Endothelial cell of umbilical vein (primary cell): ENCODE data around the gene TRAPPC5.

Experiments
- EZH2 ChIP-seq: IDR thresholded peaks from 2 replicates; pipeline ENCODE4 v1.6.1; 2012; ENCODE audit warnings: borderline replicate concordance, low read depth, mild to moderate bottlenecking, moderate library complexity, low read length, inconsistent platforms; ENCODE audit not compliant: severe bottlenecking
- POLR2AphosphoS5 ChIP-seq: IDR thresholded peaks from 2 replicates; pipeline ENCODE4 v1.6.1; 2012; ENCODE audit warnings: low read depth, mild to moderate bottlenecking, control low read depth, low read length, moderate library complexity; ENCODE audit not compliant: insufficient read depth
- TF ChIP-seq, protein P1 (sequence below), 2 donors: IDR thresholded peaks; 1 replicate in 1 of 2; 2 replicates in 1 of 2; pipeline ENCODE4 v1.5.1; 2011; ENCODE audit warnings: low read length in 2 of 2, mild to moderate bottlenecking in 2 of 2, moderate library complexity in 2 of 2, control low read depth in 1 of 2, inconsistent platforms in 1 of 2, low read depth in 1 of 2; ENCODE audit not compliant: insufficient read depth in 1 of 2; ENCODE audit errors: extremely low read depth in 1 of 2

DNA sequence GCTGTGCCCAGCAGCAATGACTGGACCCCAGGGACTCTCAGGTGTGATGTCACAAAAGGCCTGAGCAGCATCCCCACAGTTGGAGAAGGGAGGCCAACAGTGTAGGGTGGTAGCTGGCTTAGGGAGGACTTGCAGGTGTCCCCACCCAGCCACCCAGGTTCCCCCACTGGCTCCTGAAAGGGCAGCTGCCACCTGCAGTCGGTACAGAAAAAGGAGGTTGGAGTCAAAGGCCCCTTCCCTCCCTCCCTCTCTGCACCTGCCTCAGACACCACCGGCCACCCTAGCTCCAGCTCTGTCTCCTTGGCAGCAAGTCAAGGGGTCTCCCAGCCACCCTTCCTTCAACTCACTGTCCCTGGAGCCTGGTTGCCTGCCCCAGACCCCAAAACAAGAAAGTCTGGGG is 46.9 kb upstream of the TRAPPC5 start, which contains the start of gene PCP2:
- TF ChIP-seq, protein P1, sequence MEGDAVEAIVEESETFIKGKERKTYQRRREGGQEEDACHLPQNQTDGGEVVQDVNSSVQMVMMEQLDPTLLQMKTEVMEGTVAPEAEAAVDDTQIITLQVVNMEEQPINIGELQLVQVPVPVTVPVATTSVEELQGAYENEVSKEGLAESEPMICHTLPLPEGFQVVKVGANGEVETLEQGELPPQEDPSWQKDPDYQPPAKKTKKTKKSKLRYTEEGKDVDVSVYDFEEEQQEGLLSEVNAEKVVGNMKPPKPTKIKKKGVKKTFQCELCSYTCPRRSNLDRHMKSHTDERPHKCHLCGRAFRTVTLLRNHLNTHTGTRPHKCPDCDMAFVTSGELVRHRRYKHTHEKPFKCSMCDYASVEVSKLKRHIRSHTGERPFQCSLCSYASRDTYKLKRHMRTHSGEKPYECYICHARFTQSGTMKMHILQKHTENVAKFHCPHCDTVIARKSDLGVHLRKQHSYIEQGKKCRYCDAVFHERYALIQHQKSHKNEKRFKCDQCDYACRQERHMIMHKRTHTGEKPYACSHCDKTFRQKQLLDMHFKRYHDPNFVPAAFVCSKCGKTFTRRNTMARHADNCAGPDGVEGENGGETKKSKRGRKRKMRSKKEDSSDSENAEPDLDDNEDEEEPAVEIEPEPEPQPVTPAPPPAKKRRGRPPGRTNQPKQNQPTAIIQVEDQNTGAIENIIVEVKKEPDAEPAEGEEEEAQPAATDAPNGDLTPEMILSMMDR (IDR thresholded peaks at IDR 0.05; ENCODE audit: extremely low read depth in 1 of 2, insufficient read depth in 1 of 2, low read depth in 1 of 2, low read length in 2 of 2) = no peak
- TF ChIP-seq POLR2AphosphoS5 = no peak
- no peak for TF ChIP-seq EZH2
